ENCODE results near the gene RRP1B.
"Not testable (repeated sequence)": the region's sequence is repeated elsewhere in the genome, so short reads cannot be mapped to it uniquely, and the experiment has no call there.

RRP1B gene

DNA sequence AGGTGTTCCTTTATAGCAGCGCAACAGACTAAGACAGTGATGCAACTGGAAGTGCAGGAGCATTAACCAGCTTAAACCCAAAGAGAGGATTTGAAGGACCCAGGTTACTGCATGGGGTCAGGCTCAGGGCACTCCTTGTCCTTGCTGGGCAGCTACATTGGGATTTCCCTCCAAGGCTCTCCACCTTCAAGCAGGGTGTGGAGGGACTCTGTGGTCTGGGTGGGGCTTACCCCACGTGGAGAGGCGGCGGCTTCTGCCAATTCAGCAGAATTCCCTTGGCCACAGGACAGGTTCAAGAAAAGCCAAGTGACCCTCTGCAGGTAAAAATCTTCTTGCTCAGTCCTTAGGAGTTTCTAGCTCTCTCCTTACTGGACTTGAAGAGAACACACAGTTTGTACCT, 6.5 kb downstream of the RRP1B start:
- Histone ChIP-seq H3K27me3 (ENCODE audit: insufficient read depth, low read length) (no peaks in the 10 kb centered on the region), H2AFZ (ENCODE audit: low read depth, low read length) (no peak overlapping the region), H3K36me3 (ENCODE audit: insufficient read depth, low read length) (peaks cover 62% of the 10 kb centered on the region), H3K4me3 (ENCODE audit: low read length) (no peak overlapping the region), H3K4me1 (ENCODE audit: insufficient read depth, low read length) (no peaks in the 10 kb centered on the region), H3K9me3 (ENCODE audit: low read length) (no peaks in the 10 kb centered on the region)

DNA sequence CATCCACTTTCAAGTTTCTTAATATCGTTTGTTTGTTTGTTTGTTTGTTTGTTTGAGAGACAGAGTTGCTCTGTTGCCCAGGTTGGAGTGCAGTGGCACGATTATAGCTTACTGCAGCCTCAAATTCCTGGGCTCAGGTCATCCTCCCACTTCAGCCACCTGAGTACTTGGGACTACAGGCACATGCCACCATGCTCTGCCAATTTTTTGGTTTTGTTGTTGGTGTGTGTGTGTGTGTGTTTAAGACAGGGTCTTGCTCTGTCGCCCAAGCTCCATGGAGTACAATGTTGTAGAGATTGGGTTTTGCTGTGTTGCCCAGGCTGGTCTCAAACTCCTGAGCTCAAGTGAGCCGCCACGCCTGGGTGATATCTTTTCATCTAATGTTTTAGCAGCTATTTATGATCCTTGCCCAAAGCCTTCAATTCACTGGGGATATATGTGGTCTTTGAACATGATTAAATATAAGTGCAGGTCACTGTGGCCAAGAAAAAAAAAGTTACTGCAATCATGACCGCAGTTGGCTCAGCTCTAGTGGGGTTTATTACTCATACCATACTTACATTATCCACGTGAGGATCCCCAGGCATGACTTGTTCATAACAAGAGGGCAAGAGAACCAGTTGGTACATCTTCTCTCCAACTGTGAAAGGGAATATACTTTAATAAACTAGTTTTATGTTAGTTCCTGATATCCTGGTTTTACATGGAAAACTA, 8.0 kb downstream of the RRP1B start:
- no peak overlapping the region for H2AFZ ChIP-seq (ENCODE audit: low read depth, low read length)
- H3K9me3 ChIP-seq (ENCODE audit: low read length) = no peaks in the 10 kb centered on the region
- no peaks in the 10 kb centered on the region for H3K4me1 ChIP-seq (ENCODE audit: insufficient read depth, low read length)
- H3K4me3 ChIP-seq (ENCODE audit: low read length) = no peak overlapping the region
- H3K27me3 ChIP-seq (ENCODE audit: insufficient read depth, low read length) = no peaks in the 10 kb centered on the region
- H3K36me3 ChIP-seq (ENCODE audit: insufficient read depth, low read length) = peaks cover 68% of the 10 kb centered on the region

DNA sequence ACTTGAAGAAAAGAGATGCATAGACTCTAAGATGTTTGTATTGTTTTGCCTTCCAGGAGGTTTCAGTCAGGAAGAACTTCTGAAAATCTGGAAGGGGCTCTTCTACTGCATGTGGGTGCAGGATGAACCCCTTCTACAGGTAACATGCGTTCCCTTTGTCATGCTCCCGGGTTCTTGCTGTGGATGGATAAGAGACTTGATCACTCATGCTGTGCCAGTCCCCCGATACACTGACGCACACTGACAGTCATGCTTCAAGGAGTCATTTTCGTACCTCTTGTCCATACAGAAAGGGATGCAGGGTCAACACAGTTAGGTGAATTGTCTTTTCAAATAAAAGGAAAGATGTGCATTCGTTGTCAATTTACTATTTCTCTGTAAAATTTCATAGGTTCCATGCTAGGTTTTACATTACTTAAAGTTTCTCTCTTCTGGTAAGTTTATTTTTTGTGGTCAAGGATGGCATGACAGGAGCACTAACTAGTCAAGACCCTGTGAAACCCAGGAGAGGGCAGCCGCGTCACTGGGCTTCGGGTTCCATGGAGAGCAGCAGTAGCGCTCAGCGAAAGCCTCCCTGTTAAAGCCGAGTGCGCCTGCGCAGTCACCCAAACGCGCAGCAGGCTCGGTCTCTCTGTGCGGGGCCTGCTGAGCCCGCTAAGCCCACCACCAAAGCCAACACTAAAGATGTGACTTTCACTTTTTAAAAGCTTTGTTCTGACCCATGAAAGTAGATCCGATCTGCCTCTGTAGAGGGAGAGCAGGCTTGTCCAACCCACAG, 10.7 kb downstream of the RRP1B start:
- no peaks in the 10 kb centered on the region for H3K4me1 ChIP-seq (ENCODE audit: insufficient read depth, low read length)
- no peaks in the 10 kb centered on the region for H3K27me3 ChIP-seq (ENCODE audit: insufficient read depth, low read length)
- H3K9me3 ChIP-seq (ENCODE audit: low read length) = no peaks in the 10 kb centered on the region
- no peak overlapping the region for H3K4me3 ChIP-seq (ENCODE audit: low read length)
- no peak overlapping the region for H2AFZ ChIP-seq (ENCODE audit: low read depth, low read length)
- peaks cover 61% of the 10 kb centered on the region for H3K36me3 ChIP-seq (ENCODE audit: insufficient read depth, low read length)

DNA sequence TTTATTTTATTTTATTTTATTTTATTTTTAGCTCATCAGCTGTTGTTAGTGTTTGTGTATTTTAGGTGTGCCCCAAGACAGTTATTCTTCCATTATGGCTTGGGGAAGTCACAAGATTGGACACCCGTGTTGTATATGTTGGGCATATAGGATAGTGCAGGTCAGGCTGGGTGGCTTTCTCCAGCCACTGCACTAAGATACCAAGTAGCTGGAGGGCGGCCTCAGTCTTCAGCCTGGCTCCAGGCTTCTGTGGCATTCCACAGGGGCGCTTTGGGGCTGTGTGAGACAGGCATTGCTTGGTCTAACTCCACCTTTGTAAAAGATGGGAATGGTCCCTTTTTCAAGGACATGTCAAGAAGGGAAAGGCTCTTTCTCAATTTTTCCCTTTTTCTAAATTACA, 16.5 kb downstream of the RRP1B start:
- H3K9me3 ChIP-seq (ENCODE audit: low read length) = no peaks in the 10 kb centered on the region
- H3K36me3 ChIP-seq (ENCODE audit: insufficient read depth, low read length) = peaks cover 70% of the 10 kb centered on the region

DNA sequence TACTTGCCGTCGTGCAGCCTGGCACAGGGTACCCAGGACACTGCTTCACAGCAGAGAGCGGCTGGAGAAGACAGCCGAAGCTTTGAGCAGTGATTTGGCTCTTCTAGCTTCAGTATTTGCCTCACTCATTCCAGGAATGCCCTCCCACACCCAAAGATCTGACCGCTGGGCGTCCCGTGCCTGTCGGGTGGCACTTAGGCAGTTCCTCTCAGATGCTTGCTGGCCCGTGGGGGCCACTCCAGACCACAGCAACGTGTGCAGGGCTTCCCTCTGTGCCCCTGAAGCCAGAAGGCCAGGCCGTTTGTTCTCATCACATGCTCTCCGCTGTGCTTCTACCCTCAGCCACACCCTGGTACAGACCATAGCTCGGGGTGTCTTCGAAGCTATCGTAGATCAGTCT, 17.0 kb downstream of the RRP1B start:
- Histone ChIP-seq H2AFZ (ENCODE audit: low read depth, low read length) (no peak overlapping the region), H3K27me3 (ENCODE audit: insufficient read depth, low read length) (no peaks in the 10 kb centered on the region), H3K36me3 (ENCODE audit: insufficient read depth, low read length) (peaks cover 66% of the 10 kb centered on the region), H3K9me3 (ENCODE audit: low read length) (no peaks in the 10 kb centered on the region), H3K4me1 (ENCODE audit: insufficient read depth, low read length) (no peaks in the 10 kb centered on the region), H3K4me3 (ENCODE audit: low read length) (no peak overlapping the region)

More for the DNA sequence above, 16.5 kb downstream of the RRP1B start:
- Histone ChIP-seq H3K4me3 (ENCODE audit: low read length) (no peak overlapping the region), H2AFZ (ENCODE audit: low read depth, low read length) (no peak overlapping the region), H3K27me3 (ENCODE audit: insufficient read depth, low read length) (no peaks in the 10 kb centered on the region), H3K4me1 (ENCODE audit: insufficient read depth, low read length) (no peaks in the 10 kb centered on the region)

DNA sequence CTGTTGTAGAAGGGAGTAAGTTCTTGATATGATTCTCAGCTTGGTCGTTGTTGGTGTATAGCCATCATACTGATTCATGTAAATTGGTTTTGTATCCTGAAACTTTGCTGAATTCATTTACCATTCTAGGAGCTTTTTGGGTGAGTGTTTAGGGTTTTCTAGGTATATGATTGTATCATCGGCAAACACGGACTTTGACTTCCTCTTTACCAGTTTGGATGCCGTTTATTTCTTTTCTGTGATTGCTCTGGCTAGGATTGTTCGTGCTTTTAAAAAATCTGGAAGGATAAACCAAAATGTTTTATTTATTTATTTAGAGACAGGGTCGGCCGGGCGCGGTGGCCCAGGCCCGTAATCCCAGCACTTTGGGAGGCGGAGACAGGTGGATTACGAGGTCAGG, 20.6 kb downstream of the RRP1B start:
- peaks cover 68% of the 10 kb centered on the region for H3K36me3 ChIP-seq (ENCODE audit: insufficient read depth, low read length)

DNA sequence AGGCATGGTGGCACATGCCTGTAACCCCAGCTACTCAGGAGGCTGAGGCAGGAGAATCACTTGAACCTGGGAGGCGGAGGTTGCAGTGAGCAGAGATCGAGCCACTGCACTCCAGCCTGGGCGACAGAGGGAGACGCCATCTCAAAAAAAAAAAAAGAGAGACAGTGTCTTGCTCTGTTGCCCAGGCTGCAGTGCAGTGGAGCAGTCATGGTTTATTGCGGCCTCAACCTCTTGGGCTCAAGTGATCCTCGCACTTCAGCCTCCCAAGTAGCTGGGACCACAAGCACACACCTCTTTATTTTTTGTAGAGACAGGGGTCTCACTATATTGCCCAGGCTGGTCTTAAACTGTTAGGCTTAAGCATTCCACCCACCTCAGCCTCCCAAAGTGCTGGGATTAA, 21.1 kb downstream of the RRP1B start:
- not testable (repeated sequence) for H2AFZ ChIP-seq (ENCODE audit: low read depth, low read length); H3K4me3 ChIP-seq (ENCODE audit: low read length); H3K27me3 ChIP-seq (ENCODE audit: insufficient read depth, low read length); H3K9me3 ChIP-seq (ENCODE audit: low read length); H3K4me1 ChIP-seq (ENCODE audit: insufficient read depth, low read length)
- H3K36me3 ChIP-seq (ENCODE audit: insufficient read depth, low read length) = peaks cover 68% of the 10 kb centered on the region

More for the DNA sequence above, 20.6 kb downstream of the RRP1B start:
- H3K4me1 ChIP-seq (ENCODE audit: insufficient read depth, low read length) = no peaks in the 10 kb centered on the region
- H2AFZ ChIP-seq (ENCODE audit: low read depth, low read length) = no peak overlapping the region
- H3K27me3 ChIP-seq (ENCODE audit: insufficient read depth, low read length) = no peaks in the 10 kb centered on the region
- no peaks in the 10 kb centered on the region for H3K9me3 ChIP-seq (ENCODE audit: low read length)
- H3K4me3 ChIP-seq (ENCODE audit: low read length) = no peak overlapping the region

DNA sequence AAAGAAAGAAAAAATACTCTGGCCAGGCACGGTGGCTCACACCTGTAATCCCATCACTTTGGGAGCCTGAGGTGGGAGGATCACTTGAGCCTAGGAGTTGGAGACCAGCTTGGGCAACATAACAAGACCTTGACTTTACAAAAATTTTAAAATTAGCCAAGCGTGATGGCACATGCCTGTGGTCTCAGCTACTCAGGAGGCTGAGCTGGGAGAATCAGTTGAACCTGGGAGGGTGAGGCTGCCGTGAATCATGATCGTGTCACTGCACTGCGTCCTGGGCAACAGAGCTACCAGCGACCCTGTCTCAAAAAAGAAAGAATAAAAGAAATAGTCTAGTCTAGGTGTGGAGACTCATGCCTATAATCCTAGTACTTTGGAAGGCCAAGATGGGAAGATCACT, 22.3 kb downstream of the RRP1B start:
- no peaks in the 10 kb centered on the region for H3K4me1 ChIP-seq (ENCODE audit: insufficient read depth, low read length)
- H3K9me3 ChIP-seq (ENCODE audit: low read length) = no peaks in the 10 kb centered on the region
- H2AFZ ChIP-seq (ENCODE audit: low read depth, low read length) = no peak overlapping the region
- H3K36me3 ChIP-seq (ENCODE audit: insufficient read depth, low read length) = peaks cover 68% of the 10 kb centered on the region
- H3K27me3 ChIP-seq (ENCODE audit: insufficient read depth, low read length) = no peaks in the 10 kb centered on the region
- no peak overlapping the region for H3K4me3 ChIP-seq (ENCODE audit: low read length)

DNA sequence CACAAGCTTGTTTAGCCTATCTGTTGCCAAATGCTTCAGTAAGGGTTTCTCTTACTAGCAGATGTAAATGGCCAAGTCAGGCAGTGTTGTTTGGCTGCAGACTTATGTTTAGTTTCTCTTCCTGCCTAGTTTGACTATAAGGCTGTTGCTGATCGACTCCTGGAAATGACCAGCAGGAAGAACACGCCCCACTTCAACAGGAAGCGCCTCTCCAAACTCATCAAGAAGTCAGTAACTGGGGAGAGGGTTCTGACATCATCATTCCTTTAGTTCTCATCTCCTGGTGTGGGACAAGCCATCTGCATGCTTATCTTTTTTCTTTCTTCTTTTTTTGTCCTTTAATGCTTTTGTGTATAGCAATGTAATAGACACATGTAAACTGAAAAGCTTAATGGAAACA, 25.1 kb downstream of the RRP1B start:
- no peaks in the 10 kb centered on the region for H3K27me3 ChIP-seq (ENCODE audit: insufficient read depth, low read length)
- H3K36me3 ChIP-seq (ENCODE audit: insufficient read depth, low read length) = peaks cover 77% of the 10 kb centered on the region
- H3K9me3 ChIP-seq (ENCODE audit: low read length) = no peaks in the 10 kb centered on the region
- H3K4me1 ChIP-seq (ENCODE audit: insufficient read depth, low read length) = no peaks in the 10 kb centered on the region
- no peak overlapping the region for H2AFZ ChIP-seq (ENCODE audit: low read depth, low read length)
- H3K4me3 ChIP-seq (ENCODE audit: low read length) = no peak overlapping the region

DNA sequence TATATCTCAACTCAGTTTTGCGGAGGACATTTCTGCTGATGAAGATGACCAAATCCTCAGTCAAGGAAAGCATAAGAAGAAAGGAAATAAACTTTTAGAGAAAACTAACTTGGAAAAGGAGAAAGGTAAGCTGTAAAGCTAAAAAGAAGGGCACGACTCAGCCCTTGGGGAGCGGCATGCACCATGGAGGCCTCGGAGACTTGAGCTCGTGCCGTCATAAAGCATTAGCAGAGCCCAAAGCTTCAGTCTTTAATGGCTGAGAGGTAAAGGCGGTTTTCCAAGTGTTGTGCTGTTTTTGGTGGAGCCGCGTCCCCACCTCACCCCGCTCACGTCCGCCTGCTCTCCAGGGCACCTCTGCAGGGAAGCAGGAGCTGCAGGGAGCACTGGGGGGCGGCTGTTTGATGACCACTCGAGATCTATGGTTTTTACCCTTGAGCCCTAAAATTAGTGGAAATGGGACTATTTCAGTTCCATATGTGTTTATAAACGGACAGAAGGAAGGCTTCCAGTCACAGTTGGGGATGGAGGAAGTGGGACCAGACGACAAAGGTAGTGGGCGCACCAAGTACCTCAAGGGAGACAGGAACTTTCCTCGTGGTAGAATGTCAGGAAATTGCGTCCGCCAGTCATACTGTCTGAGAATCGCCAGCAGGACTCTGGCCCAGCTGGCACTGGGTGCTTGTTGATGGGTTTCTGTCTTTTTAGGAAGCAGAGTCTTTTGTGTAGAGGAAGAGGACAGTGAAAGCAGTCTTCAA, 27.6 kb downstream of the RRP1B start:
- H3K4me1 ChIP-seq (ENCODE audit: insufficient read depth, low read length) = no peaks in the 10 kb centered on the region
- H2AFZ ChIP-seq (ENCODE audit: low read depth, low read length) = no peak overlapping the region
- peaks cover 89% of the 10 kb centered on the region for H3K36me3 ChIP-seq (ENCODE audit: insufficient read depth, low read length)
- H3K9me3 ChIP-seq (ENCODE audit: low read length) = no peaks in the 10 kb centered on the region
- no peak overlapping the region for H3K4me3 ChIP-seq (ENCODE audit: low read length)
- no peaks in the 10 kb centered on the region for H3K27me3 ChIP-seq (ENCODE audit: insufficient read depth, low read length)

DNA sequence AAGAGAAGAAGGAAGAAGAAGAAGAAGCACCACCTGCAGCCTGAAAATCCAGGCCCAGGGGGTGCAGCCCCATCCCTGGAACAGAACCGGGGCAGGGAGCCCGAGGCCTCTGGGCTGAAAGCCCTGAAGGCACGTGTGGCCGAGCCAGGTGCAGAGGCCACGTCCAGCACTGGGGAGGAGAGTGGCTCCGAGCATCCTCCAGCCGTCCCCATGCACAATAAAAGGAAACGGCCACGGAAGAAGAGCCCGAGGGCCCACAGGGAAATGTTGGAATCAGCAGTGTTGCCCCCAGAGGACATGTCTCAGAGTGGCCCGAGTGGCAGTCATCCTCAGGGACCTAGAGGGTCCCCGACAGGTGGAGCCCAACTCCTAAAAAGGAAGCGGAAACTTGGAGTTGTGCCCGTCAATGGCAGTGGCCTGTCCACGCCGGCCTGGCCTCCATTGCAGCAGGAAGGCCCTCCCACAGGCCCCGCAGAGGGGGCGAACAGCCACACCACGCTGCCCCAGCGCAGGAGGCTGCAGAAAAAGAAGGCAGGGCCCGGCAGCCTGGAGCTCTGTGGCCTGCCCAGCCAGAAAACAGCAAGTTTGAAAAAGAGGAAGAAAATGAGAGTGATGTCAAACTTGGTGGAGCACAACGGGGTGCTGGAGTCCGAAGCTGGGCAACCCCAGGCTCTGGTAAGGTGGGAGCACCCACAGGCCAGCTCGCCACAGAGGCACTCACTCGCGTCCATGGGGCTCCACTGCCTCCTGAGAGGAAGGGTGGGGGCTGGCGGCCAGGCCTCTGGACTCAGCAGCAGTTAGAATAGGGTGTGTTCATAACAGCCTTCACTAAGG, 28.4 kb downstream of the RRP1B start:
- H3K9me3 ChIP-seq (ENCODE audit: low read length) = no peaks in the 10 kb centered on the region
- no peaks in the 10 kb centered on the region for H3K27me3 ChIP-seq (ENCODE audit: insufficient read depth, low read length)
- no peak overlapping the region for H2AFZ ChIP-seq (ENCODE audit: low read depth, low read length)
- no peak overlapping the region for H3K4me3 ChIP-seq (ENCODE audit: low read length)
- no peaks in the 10 kb centered on the region for H3K4me1 ChIP-seq (ENCODE audit: insufficient read depth, low read length)
- peaks cover 87% of the 10 kb centered on the region for H3K36me3 ChIP-seq (ENCODE audit: insufficient read depth, low read length)

DNA sequence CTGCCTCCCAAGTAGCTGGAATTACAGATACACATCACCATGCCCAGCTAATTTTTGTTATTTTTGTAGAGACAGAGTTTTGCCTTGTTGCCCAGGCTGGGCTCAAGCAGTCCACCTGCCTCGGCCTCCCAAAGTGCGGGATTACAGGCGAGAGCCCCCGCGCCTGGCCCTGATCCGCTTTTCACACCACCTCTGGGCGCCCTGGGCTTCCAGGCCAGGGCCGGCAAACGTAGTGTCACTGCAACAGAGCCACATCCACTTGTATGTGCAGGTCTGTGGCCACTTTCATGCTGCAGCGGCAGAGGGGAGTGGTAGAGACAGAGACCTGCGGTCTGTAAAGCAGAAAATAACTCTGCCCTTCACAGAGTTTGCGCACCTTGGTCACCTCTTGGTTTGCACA, 29.5 kb downstream of the RRP1B start:
- Histone ChIP-seq H3K4me1 (ENCODE audit: insufficient read depth, low read length) (no peaks in the 10 kb centered on the region), H3K9me3 (ENCODE audit: low read length) (no peaks in the 10 kb centered on the region), H2AFZ (ENCODE audit: low read depth, low read length) (no peak overlapping the region), H3K27me3 (ENCODE audit: insufficient read depth, low read length) (no peaks in the 10 kb centered on the region), H3K36me3 (ENCODE audit: insufficient read depth, low read length) (peaks cover 89% of the 10 kb centered on the region), H3K4me3 (ENCODE audit: low read length) (no peak overlapping the region)

Data from neuron (in vitro differentiated cells).